Erythroblast (primary cell): ENCODE results near the gene CD44.

Source experiments
- GATA1 ChIP-seq: IDR thresholded peaks from 2 replicates; pipeline ENCODE4 v1.6.1; 2011; ENCODE audit warnings: low read depth, mild to moderate bottlenecking, control low read depth, low read length, moderate library complexity
- POLR2A ChIP-seq: IDR thresholded peaks from 2 replicates; pipeline ENCODE4 v1.6.1; 2011; ENCODE audit warnings: mild to moderate bottlenecking, low read length

DNA sequence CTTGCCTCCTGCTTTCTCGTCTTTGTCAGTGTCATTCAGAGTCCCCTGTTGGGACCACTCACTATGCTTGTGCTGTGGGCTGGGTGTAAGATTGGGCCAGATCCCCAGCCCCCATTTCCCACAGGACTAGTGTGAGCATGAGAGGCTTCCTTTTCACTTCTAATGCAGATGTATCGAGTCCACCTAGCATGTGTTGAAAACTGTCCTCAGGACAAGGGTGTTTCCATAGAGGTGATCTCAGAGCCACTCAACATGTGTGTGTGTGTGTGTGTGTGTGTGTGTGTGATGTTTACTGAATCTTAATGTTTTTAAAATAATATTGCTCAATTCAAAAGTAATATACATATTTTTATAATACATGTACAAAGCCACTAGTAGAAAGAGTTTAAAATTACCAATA, 11.4 kb upstream of the CD44 start:
- TF ChIP-seq POLR2A (no peak), GATA1 (no peak)
